ENCODE measurements around the gene EPS15.
"Not testable (repeated sequence)": the region's sequence is repeated elsewhere in the genome, so short reads cannot be mapped to it uniquely, and the experiment has no call there.

Gene EPS15

DNA sequence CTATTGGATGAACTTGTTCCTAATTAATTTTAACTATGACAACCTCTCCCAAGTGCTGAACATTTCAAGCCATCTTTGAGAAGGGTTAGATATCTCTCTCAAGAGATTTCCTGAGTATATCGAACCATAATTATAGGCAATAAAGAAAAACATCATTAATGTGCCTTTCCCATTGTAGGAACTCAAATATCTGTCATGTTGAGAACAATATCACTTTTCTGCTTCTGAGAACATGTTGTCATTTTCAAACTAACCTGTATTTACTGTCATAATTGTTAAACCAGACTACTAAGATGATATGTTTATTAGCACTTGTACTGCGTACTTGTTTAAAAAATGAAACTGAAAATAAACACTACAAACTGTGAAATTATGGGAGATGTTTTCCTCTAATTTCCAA, 4.3 kb downstream of the EPS15 start:
- no peak for DNase-seq

DNA sequence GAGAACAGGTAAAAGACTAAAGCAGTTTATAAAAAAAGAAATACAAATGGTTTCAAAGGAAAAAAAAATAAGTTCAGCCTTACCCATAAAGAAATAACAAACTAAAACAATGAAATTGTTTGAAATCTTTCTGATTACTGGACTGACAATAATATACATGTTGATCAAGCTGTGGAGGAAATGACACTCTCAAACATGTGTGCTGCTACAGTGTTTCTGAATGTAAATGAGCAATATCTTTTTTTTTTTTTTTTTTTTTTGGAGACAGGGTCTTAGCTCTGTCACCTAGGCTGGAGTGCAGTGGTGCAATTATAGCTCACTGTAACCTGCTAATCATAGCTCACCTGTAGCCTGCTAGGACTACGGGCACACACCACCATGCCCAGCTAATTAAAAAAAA, 6.5 kb downstream of the EPS15 start:
- DNase-seq = no peak

DNA sequence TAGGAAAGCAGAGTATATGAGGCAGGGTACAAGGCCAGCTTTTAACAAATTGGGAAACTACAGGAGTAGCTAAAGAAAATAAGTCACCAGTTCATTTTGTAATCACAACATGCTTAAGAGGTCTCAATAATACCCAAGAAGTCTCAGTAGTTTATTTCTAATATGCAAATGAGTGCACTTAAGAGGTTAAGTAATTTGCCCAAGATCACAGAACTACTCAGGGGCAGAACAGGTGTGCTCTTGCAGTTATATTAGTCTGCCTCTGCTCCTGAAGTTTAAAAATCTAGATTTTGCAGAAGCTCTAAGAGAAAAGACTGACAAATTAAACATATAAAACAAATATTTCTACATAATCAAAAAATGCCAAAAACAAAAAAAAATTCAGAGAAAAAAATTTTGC, 6.9 kb downstream of the EPS15 start:
- no peak for DNase-seq

DNA sequence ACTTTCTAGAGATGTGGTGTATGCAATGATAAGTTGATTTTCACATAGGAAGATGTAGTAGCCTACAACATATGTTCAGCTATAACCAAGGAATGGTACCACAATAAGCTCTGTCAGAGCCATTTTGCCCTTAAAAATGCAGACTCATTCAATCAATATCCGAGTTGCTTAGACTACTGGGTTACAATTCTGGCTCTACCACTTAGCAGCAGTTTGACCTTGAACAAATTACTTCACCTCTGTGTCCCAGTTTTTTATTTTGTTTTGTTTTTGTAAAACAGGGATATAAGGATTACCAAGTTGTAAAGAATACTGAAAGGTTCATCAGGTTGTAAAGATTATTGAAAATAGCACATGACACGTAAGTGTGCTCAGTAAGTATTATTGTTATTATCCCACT, 9.3 kb downstream of the EPS15 start:
- no peak for DNase-seq

DNA sequence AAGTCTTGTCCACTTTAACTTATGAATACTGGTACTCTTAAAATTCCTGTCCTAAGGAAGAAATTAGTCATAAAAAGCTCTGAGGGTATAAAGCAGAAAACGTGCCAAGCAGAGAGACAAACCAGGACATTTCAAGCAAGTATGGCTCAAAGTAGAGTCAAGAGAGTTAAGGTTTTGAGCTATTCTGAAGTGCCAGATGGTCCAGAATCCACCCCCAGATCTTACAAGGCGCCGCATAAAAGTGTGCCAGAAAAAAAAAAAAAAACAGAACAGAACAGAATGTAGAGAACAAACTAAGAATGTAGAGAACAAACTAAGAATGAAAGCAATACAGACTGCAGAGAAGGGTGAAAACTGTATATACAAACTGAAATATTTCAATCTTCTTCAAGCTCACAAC, 12.5 kb downstream of the EPS15 start:
- no peak for DNase-seq

DNA sequence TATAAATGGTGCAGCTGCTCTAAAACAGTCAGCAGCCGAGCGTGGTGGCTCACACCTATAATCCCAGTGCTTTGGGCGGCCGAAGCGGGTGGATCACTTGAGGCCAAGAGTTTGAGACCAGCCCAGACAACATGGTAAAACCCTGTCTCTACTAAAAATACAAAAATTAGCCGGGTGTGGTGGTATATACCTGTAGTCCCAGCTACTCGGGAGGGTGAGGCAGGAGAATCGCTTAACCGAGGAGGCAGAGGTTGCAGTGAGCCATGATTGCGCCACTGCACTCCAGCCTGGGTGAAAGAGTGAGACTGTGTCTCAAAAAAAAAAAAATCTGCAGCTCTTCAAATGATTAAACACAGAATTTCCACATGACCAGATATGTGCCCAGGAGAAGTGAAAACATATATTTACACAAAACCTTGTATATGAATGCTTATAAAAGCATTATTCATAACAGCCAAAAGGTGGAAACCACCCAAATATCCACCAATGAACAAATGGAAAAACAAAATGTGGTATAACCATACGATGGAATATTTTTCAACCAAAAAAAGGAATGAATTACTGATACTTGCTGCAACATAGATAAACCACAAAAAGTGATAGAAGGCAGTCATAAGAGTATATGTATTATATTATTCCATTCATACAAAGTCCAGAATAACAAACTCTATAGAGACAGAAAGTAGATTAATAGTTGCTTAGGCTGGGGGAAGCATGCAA, 14.1 kb downstream of the EPS15 start:
- DNase-seq = no peak

DNA sequence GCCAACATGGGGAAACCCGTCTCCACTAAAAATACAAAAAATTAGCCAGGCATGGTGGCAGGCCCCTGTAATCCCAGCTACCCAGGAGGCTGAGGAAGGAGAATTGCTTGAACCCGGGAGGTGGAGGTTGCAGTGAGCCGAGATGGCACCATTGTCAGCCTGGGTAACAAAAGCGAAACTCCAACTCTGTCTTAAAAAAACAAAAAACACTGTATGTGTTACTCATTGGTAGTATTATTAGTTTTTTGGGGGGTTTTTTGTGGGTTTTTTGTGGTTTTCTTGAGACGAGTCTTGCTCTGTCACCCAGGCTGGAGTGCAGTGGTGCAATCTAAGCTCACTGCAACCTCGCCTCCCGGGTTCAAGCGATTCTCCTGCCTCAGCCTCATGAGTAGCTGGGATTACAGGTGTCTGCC, 17.8 kb downstream of the EPS15 start:
- DNase-seq = not testable (repeated sequence)

DNA sequence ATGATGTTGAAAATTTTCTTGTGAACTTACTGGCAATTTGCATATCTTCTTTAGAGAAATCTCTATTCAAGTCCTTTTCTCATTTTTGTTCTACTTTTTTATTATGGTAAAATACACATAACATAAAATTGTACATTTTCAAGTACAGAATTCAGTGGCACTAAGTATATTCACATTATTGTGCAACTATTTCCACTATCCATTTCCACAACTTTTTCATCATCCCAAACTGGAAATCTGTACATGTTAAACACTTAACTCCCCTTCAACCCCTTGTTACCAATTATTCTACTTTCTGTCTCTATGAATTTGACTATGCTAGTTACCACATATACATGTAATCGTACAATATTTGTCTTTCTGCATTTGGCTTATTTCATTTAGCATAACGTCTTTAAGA, 19.4 kb downstream of the EPS15 start:
- no peak for DNase-seq

DNA sequence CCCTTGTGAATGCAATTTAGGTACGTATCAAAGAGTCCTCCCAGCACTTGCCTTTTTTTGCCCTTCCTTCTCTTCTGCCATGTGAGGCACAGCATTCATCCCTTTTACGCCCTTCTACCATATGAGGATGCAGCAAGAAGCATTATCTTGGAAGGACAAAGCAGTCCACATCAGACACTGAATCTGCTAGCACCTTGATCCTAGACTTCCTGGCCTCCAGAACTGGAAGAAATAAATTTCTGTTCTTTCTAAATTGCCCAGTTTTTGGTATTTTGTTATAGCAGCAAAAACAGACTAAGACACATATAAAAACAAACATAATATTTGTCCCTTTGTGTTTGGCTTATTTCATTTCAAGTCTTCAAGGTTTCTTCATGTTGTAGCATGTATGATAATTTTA, 20.1 kb downstream of the EPS15 start:
- DNase-seq = no peak

DNA sequence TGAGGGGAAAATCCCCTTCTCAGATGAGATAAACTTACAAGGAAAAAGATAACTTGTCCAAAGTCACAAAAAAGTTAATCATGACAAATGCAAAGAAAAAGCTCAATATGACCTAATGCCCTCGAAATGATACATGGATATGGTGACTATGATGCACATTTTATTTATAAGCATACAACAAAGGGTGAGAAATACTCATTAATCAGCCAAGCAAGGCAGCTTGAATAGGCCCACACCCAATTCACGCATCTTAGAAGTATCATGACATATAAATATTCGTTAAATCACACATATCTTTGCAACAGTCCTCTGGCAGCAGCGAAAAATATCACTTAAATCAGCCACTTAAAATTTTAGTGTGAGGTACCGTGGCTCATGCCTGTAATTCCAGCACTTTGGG, 21.7 kb downstream of the EPS15 start:
- no peak for DNase-seq

DNA sequence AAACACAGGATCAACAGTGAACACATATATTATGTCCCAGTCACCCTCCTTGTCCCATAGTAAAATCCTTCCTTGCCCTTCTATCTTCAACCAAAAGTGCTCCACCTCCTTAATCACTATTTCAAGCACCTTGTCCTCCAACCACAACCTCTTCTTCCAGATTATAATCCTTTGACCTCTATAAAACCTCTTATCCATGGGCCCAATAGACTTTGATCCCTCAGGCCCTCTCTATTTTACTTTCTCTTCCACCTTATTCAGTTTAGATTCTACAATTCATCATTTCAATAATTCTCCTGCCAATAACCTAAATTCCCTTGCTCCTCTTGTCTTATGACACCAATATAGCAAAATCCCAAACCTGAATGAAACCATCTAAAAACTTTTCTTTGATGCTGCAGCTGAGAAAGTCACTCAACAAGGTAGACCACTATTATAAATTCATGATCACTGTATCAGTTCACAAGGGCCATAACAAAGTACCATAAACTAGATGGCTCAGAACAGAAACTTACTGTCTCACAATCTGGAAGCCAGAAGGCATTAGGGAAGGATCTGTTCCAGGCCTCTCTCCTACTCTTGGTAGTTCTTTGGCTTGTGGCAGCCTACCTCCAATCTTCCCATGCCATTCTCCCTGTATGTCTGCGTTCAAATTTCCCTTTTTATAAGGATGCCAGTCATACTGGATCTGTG, 24.8 kb downstream of the EPS15 start:
- no peak for DNase-seq

DNA sequence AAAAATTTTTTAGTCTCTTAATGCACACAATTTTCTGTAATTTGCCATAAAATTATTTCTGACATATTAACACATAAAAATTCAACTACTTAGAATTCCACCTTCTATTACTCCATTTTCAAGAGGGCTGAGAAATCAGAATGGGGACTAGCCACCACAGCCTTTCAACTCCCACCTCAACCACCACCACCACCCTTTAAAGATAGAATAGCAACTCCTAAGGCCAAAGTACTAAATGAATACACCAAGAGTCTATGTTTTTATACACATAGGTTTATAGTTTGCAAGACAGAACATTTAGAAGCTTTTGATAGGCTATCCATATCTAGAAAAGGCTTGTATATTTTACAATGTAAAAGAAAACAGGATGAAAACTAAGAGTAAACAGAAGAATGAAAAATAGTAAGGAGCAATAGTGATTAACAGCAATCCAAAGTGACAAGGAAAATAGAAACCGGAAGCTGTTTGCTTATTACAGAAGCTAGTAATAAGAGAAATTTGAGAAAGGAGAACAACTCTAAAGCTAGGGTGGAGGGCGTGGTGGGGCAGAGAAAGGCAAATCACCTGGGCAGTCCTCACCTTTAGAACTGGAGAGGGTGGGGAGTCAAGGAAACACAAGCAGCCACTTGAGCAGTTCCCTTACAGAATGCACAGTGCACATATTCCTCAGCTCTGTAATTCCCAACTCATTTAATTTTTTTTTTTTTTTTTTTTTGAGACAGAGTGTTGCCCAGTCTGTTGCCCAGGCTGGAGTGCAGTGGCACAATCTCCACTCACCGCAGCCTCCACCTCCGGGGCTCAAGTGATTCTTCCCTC, 27.7 kb downstream of the EPS15 start:
- DNase-seq = no peak

DNA sequence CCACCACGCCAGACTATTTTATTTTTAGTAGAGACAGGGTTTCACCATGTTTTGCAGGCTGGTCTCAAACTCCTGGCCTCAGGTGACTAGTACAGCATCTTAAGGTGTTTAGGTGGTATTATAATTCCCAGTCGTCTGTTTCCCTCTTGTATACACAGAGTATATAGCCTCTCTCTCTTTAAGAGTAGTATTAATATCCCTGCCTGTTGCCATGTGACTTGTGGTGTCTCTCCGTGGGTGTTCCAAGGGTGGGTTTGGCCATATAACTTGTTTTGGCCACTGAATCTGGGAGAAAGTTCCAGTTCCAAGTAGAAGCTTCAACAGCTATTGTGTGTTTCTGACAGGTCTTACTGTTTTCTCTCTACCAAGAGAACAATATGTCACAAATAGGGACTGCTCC, 29.6 kb downstream of the EPS15 start:
- no peak for DNase-seq

DNA sequence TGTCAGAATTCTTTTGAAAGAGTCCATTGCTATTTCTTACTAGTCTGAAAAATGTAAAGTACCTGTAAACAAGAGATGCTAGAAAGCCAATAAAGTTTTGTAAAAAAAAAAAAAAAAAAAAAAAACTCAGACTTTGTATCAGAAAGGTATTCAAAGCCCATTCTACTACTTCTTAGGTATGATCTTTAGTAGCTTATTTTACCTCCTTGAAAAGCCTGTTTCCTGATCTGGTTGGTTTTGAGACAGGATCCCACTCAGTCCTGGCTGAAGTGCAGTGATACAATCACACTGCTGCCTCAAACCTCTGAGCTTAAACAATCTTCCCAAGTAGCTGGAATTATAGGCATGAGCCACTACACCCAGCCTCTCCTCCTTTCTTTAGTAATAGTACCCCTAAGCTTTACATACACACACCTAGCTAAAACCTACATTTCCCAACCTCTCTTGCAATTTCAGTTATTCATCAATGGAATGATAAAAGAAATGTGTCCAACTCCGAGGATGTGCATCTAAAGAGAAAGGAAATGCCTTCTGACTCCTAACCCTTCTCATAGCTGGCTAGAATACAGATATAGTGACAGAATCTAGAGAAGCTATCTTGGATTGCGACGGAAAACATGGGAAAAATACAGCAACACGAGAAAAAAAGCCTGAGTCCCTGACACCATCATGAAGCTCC, 30.6 kb downstream of the EPS15 start:
- DNase-seq = no peak

DNA sequence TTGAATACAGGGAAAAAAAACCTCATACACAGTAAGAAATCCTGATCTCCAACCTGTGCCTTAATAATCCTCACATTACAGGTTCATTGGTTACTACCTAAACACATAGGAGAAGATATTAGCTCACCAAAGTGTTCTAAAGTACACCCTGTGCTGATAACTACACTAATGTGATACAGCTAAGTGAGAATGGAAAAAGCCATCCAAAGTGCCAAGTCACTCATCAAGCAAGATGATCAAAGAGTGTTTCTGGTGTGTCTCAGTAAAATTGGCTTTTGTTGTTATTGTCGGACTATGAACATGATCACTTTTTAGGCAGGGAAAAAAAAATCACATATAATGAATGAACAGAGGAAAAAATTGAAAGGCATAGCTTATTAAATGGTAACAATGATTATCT, 31.4 kb downstream of the EPS15 start:
- no peak for DNase-seq

DNA sequence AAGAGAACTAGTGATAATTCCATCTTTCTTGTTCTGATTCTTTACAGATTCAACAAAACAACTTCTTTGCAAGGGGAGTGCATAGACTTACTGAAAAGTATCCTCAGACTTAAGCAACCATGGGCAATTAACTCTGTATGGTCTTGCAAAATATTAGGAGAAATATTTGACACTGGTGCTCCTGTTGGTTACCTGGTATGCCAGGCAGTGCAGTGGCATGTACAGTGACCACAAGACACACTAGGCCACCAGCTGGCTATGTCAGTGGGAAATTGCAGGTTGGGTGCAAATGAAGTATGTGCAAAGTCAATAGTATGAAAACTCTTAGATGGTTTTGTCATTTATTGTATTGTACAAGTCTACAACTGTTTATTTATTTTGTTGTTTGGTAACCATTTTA, 34.5 kb downstream of the EPS15 start:
- no peak for DNase-seq

DNA sequence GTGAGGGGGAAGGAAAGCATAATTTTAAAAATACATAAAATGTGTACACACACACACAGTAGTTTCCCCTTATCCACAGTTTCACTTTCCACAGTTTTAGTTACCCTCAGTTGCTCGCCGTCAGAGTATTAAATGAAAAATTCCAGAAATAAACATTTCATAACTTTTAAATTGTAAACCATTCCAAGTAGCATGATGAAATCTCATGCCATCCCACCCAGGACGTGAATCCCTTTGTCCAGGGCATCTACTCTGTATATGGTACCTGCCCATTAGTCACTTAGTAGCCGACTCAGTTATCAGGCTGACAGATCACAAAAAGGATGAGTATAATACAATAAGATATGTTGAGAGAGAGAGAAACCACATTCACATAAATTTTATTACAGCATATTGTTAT, 36.2 kb downstream of the EPS15 start:
- no peak for DNase-seq

DNA sequence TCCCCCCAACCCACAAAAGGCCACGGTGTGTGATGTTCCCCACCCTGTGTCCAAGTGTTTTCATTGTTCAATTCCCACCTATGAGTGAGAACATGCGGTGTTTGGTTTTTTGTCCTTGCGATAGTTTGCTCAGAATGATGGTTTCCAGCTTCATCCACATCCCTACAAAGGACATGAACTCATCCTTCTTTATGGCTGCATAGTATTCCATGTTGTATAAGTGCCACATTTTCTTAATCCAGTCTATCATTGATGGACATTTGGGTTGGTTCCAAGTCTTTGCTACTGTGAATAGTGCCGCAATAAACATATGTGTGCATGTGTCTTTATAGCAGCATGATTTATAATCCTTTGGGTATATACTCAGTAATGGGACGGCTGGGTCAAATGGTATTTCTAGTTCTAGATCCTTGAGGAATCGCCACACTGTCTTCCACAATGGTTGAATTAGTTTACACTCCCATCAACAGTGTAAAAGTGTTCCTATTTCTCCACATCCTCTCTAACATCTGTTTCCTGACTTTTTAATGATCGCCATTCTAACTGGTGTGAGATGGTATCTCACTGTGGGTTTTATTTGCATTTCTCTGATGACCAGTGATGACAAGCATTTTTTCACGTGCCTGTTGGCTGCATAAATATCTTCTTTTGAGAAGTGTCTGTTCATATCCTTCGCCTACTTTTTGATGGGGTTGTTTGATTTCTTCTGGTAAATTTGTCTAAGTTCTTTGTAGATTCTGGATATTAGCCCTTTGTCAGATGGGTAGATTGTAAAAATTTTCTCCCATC, 44.0 kb downstream of the EPS15 start:
- DNase-seq = not testable (repeated sequence)

DNA sequence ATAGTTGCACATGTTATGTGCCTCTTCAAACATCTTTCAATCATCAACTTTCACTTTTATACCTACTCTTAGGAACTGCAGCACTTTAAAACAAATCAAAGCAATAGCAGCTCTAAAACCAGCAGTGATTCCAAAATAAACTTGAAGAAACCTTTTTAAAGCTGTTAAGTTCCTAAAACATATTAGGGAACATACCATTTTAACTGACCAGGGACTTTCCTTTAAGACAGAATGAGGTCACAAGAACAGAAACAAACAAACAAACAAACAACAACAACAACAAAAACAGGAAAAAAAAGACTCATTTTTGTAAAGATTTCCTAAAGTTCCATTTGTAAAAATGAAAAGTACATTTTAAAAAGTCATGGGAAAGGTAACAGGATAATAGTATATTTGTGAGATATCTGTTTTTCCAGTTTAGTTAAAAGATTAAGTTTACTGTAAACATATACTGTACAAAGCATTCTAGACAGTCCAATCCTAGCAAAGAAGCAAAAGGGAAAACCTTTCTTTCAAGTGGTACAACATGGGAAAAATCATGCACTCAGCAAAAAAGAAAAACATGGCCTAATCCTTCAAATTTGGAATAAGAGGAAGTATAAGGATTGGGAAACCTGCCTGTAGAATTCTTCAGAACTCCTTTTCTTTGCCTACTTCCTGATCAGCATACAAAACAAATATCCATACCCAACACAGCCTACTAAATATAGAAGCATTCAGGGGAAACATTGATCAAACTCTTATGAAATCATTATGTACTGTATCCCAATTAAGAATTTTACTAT, 45.5 kb downstream of the EPS15 start:
- no peak for DNase-seq

DNA sequence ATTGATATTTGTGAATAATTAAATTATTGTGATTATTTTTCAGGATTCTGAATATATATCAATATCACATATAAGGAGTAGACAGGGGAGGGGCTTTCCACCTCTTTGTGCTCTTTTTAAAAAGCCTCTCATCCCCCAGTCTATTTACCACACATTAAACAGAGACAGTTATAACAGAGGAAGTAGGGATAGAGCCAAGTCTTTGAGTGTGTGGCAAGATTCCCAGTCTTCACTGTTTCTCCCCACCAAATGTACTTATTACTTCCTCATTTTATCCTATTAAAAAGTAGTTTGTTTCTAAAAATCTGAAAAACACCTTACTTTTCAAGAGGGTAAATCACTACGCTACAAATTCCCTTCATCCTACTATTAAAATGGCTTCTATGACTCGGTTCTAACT, 46.7 kb downstream of the EPS15 start:
- no peak for DNase-seq

DNA sequence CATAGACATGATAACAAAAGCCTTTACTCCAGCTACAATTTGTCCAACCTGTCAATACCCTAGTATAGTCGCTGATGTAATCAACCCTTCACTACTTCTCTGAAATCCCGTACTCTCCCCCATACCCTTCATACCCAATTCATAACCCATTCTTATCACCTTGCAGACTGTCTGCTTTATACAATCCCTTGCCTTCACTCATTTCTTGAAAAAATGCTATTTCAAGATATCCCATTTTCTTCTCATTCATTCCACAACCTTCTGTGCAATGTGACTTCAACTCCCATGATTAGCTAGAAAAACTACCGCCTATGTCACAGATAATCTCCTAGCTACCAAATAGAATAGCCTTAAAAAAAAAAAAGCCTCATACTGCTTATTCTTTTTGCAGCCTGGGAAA, 49.5 kb downstream of the EPS15 start:
- DNase-seq = no peak

DNA sequence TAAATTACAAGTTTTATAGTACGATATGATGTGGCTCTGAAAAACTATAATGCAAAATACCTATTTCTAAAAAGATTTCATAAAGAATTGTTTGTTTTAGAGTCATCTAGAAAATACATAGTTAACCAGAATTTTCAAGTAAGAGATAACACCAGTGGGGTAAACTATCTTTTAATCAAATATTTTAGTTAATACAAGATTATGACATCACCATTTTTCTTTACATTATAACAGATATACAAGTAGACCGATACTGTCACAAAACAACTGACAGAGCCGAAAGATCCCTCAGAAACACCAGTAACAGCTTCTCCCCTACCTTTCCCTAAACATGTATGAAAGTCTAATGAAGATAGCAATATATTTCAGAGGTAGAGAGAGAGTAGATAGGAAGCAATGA, 54.2 kb downstream of the EPS15 start:
- DNase-seq = no peak
